ENCODE data around the gene C8A. TPM values are rescaled to one million over a fixed set of nuclear protein-coding genes. Genes with fewer than 3 reads are reported as not detected.

The C8A gene
- total RNA-seq, 1 experiment from 2014 or later, result not detected

- Histone ChIP-seq H3K9ac (ENCODE audit: low read length) (no peak overlapping the region), H3K4me3 (ENCODE audit: low read length) (no peak overlapping the region), H3K4me1 (ENCODE audit: low read length) (no peaks in the 10 kb centered on the region), H3K9me3 (ENCODE audit: low read length) (no peaks in the 10 kb centered on the region), H2AFZ (ENCODE audit: low read length) (no peak overlapping the region), H3K36me3 (ENCODE audit: insufficient read depth, low read length) (no peaks in the 10 kb centered on the region), H3K27ac (ENCODE audit: low read length) (no peak overlapping the region), H3K79me2 (ENCODE audit: low read length) (no peaks in the 10 kb centered on the region), H4K20me1 (ENCODE audit: insufficient read depth, low read depth, low read length) (no peaks in the 10 kb centered on the region), H3K9me2 (replicated peaks; ENCODE audit: insufficient read depth, low read length) (no peaks in the 10 kb centered on the region), H3K27me3 (ENCODE audit: low read length) (no peaks in the 10 kb centered on the region; the same call in 1 of the 2 replicates), H3K4me2 (ENCODE audit: low read depth, low read length, poor library complexity, severe bottlenecking) (no peak overlapping the region)
- no peak for DNase-seq
These were observed 112.8 kb downstream of the C8A start for GRCh38 chr1:56967355-56967754.

Other genes starting within 250 kb of the C8A start
- not detected in 2 replicates for gene PRKAA2, start 209.5 kb upstream of the C8A start, total RNA-seq (2014; rRNA removed; shearing (Covaris generic); ENCODE audit: low replicate concordance)
- not detected in 2 replicates for gene FYB2, start 35.4 kb upstream of the C8A start, total RNA-seq (2014; rRNA removed; shearing (Covaris generic); ENCODE audit: low replicate concordance)
- gene C8B, start 111.2 kb downstream of the C8A start, total RNA-seq (2014; rRNA removed; shearing (Covaris generic); ENCODE audit: low replicate concordance), result not detected in 2 replicates